Stimulated activated CD8-positive, alpha-beta memory T cell treated with anti-CD3 and anti-CD28 coated beads, Interleukin-4, amount 100 ng/mL, for 24 hours (primary cell): ENCODE results near the gene ZNF565.
"Not testable (repeated sequence)": the region's sequence is repeated elsewhere in the genome, so short reads cannot be mapped to it uniquely, and the experiment has no call there.

Experiments
- DNase-seq: peaks from one replicate; pipeline ENCODE4 v3.0.0-alpha.2; 2020; ENCODE audit warnings: low read depth

ZNF565 gene

GRCh38 chr19:36214386-36215275, at the start of gene ZNF565, which contains the start of gene ZNF146:
TSS of gene ZNF565 (minus strand) at chr19:36214665. CDS start at chr19:36201985, 12,680 bp downstream.
TSS of gene ZNF146 (plus strand) at chr19:36215106. CDS start at chr19:36236441, 21,335 bp downstream.
- DNase-seq, result peak; percentile 96

GRCh38 chr19:36259211-36259610, 44.7 kb upstream of the ZNF565 start:
- no peak for DNase-seq

GRCh38 chr19:36258028-36258875, 43.8 kb upstream of the ZNF565 start:
- DNase-seq, result no peak

- DNase-seq, result no peak
These were observed 43.0 kb upstream of the ZNF565 start for GRCh38 chr19:36257520-36257876.

- no peak for DNase-seq
These were observed 42.5 kb upstream of the ZNF565 start for GRCh38 chr19:36256853-36257519.

- DNase-seq, result no peak
These were observed 41.6 kb upstream of the ZNF565 start for GRCh38 chr19:36256064-36256463.

- DNase-seq, result no peak
These were observed 40.9 kb upstream of the ZNF565 start for GRCh38 chr19:36255316-36255715.

- DNase-seq, result no peak
These were observed 40.4 kb upstream of the ZNF565 start for GRCh38 chr19:36254848-36255247.

GRCh38 chr19:36252047-36252446, 37.6 kb upstream of the ZNF565 start:
- no peak for DNase-seq

- no peak for DNase-seq
These were observed 31.6 kb upstream of the ZNF565 start for GRCh38 chr19:36246006-36246481.

- DNase-seq, result no peak
These were observed 30.9 kb upstream of the ZNF565 start for GRCh38 chr19:36245210-36246005.

- DNase-seq, result no peak
These were observed 29.6 kb upstream of the ZNF565 start for GRCh38 chr19:36244066-36244465.

- no peak for DNase-seq
These were observed 22.5 kb upstream of the ZNF565 start for GRCh38 chr19:36236946-36237310.

GRCh38 chr19:36236304-36236945, 22.0 kb upstream of the ZNF565 start:
- DNase-seq, result no peak

- not testable (repeated sequence) for DNase-seq
These were observed 19.2 kb upstream of the ZNF565 start for GRCh38 chr19:36233626-36234025.

- DNase-seq, result no peak
These were observed 10.9 kb upstream of the ZNF565 start for GRCh38 chr19:36225219-36225892.

- DNase-seq, result no peak
These were observed 8.0 kb upstream of the ZNF565 start for GRCh38 chr19:36222503-36222902.

GRCh38 chr19:36221474-36221873, 7.0 kb upstream of the ZNF565 start:
- no peak for DNase-seq

- no peak for DNase-seq
These were observed 1.0 kb upstream of the ZNF565 start for GRCh38 chr19:36215276-36216123.
